GM21367 (cell line): ENCODE data around the gene HIVEP1.
A peak's percentile ranks its signal among the peaks of the same experiment; 100 is the strongest.

Source experiments
- ATAC-seq: cut with Tn5 transposase; IDR thresholded peaks from one replicate; pipeline ENCODE4 v1.9.1; 2021; ENCODE audit not compliant: unreplicated experiment

Gene HIVEP1

GRCh38 chr6:11992086-11992485 lies 20.0 kb upstream of the HIVEP1 start:
- no peak for ATAC-seq

GRCh38 chr6:11994875-11995461 lies 17.1 kb upstream of the HIVEP1 start:
- no peak for ATAC-seq

- ATAC-seq = no peak
These were observed 15.4 kb upstream of the HIVEP1 start for GRCh38 chr6:11996751-11997150.

GRCh38 chr6:11999246-11999645 lies 12.9 kb upstream of the HIVEP1 start:
- ATAC-seq = no peak

- no peak for ATAC-seq
These were observed 11.9 kb upstream of the HIVEP1 start for GRCh38 chr6:12000174-12000573.

GRCh38 chr6:12001004-12001705 lies 11.0 kb upstream of the HIVEP1 start:
- no peak for ATAC-seq

GRCh38 chr6:12001706-12002435 lies 10.2 kb upstream of the HIVEP1 start:
- no peak for ATAC-seq

- ATAC-seq = no peak
These were observed 4.6 kb upstream of the HIVEP1 start for GRCh38 chr6:12007473-12007872.

GRCh38 chr6:12007887-12008286 lies 4.2 kb upstream of the HIVEP1 start:
- no peak for ATAC-seq

- no peak for ATAC-seq
These were observed 3.5 kb upstream of the HIVEP1 start for GRCh38 chr6:12008366-12009179.

- ATAC-seq = no peak
These were observed 2.9 kb upstream of the HIVEP1 start for GRCh38 chr6:12009180-12009685.

- ATAC-seq = no peak
These were observed 2.1 kb upstream of the HIVEP1 start for GRCh38 chr6:12009876-12010634.

- peak; percentile 28 for ATAC-seq
These were observed 1.4 kb upstream of the HIVEP1 start for GRCh38 chr6:12010635-12011275.

- ATAC-seq = peak; percentile 52
These were observed 655 bp upstream of the HIVEP1 start for GRCh38 chr6:12011276-12012037.

- no peak for ATAC-seq
These were observed 620 bp downstream of the HIVEP1 start for GRCh38 chr6:12012558-12013306.

GRCh38 chr6:12013307-12013719 lies 1.2 kb downstream of the HIVEP1 start:
- no peak for ATAC-seq

GRCh38 chr6:12014027-12014872 lies 2.1 kb downstream of the HIVEP1 start:
- ATAC-seq = no peak

- ATAC-seq = no peak
These were observed 2.7 kb downstream of the HIVEP1 start for GRCh38 chr6:12014873-12015149.
